Endothelial cell of umbilical vein (primary cell): Measurements from ENCODE around the gene ARHGEF39. TPM values are rescaled to one million over a fixed set of nuclear protein-coding genes. Genes with fewer than 3 reads are reported as not detected.

Source experiments
- BruUV-seq: library from RNA; stranded (reverse); fragments of 400-500 nt; replicated peaks from 2 replicates; lab custom pipeline; 2021; lab: Mats Ljungman, UMichigan
- CTCF ChIA-PET: fragments of 300-600, 350-600 bp; sonication (Branson Sonifier 250); formaldehyde crosslinking; loops from one replicate; lab custom pipeline; 2021; ENCODE audit warnings: antibody characterized with exemption, inconsistent platforms; lab: Charles Lee
- POLR2A ChIA-PET: fragments of 300-600, 350-600 bp; sonication (Branson Sonifier 250); formaldehyde crosslinking; loops from one replicate; lab custom pipeline; 2021; ENCODE audit warnings: antibody characterized with exemption, inconsistent platforms; lab: Charles Lee
- DNase-seq: peaks from one replicate; pipeline ENCODE4 v3.0.0-alpha.2; 2011; ENCODE audit warnings: low read depth, low spot score
- FAIRE-seq: peaks from 2 replicates; lab custom pipeline; 2011; peaks lifted over from hg19 to GRCh38; lab: Jason Lieb, UNC
- H2AFZ ChIP-seq: 2 replicates; pipeline ENCODE4 v1.6.0; 2012; ENCODE audit warnings: low read depth, low read length, control low read depth, inconsistent platforms
- H3K27ac ChIP-seq: 2 replicates; pipeline ENCODE4 v1.5.1; 2011; ENCODE audit warnings: low read depth, mild to moderate bottlenecking, control low read depth, low read length, moderate library complexity; ENCODE audit not compliant: insufficient read depth
- H3K27me3 ChIP-seq, 2 experiments: 2 replicates each; pipeline versions ENCODE4 v1.6.0 to v1.6.1; 2011; ENCODE audit warnings: low read length in 2 of 2, mixed read lengths in 1 of 2; ENCODE audit not compliant: control insufficient read depth in 2 of 2, insufficient read depth in 2 of 2
- H3K36me3 ChIP-seq, 2 experiments: 2 replicates in 1 of 2; 3 replicates in 1 of 2; pipeline ENCODE4 v1.5.1; 2011; ENCODE audit warnings: low read length in 2 of 2, mild to moderate bottlenecking in 1 of 2, moderate library complexity in 1 of 2; ENCODE audit not compliant: control insufficient read depth in 2 of 2, insufficient read depth in 2 of 2; ENCODE audit errors: extremely low read depth in 1 of 2
- H3K4me1 ChIP-seq: 3 replicates; pipeline ENCODE4 v1.5.1; 2011; ENCODE audit warnings: mild to moderate bottlenecking, low read length; ENCODE audit not compliant: control insufficient read depth, insufficient read depth; ENCODE audit errors: extremely low read depth
- H3K4me2 ChIP-seq: 2 replicates; pipeline ENCODE4 v1.6.1; 2011; ENCODE audit warnings: low read length, control low read depth, mixed read lengths; ENCODE audit not compliant: insufficient read depth
- H3K4me3 ChIP-seq, 3 experiments: fragments of 200-600 bp in 1 of 3; sonication (generic), shearing (Covaris generic) in 1 of 3; replicated peaks in 1 of 3; 2 replicates each; pipeline ENCODE4 v1.5.1; 2011 to 2016; ENCODE audit warnings: control low read depth in 3 of 3, low read length in 3 of 3, mild to moderate bottlenecking in 2 of 3, inconsistent platforms in 1 of 3, low read depth in 1 of 3, moderate library complexity in 1 of 3; ENCODE audit not compliant: insufficient read depth in 1 of 3
- H3K79me2 ChIP-seq: 2 replicates; pipeline ENCODE4 v1.6.0; 2012; ENCODE audit warnings: low read length, inconsistent platforms; ENCODE audit not compliant: control insufficient read depth, insufficient read depth
- H3K9ac ChIP-seq: replicated peaks from 2 replicates; pipeline ENCODE3; 2011; ENCODE audit warnings: low read length, control low read depth; ENCODE audit not compliant: insufficient read depth; ENCODE audit errors: extremely low read depth
- H3K9me1 ChIP-seq: replicated peaks from 3 replicates; pipeline ENCODE4 v1.6.0; 2011; ENCODE audit warnings: mild to moderate bottlenecking, low read length; ENCODE audit not compliant: control insufficient read depth, insufficient read depth; ENCODE audit errors: extremely low read depth
- H3K9me3 ChIP-seq: replicated peaks from 2 replicates; pipeline ENCODE4 v1.5.1; 2012; ENCODE audit warnings: low read length, inconsistent platforms; ENCODE audit not compliant: control insufficient read depth, insufficient read depth
- H4K20me1 ChIP-seq: replicated peaks from 2 replicates; pipeline ENCODE3; 2011; ENCODE audit warnings: mild to moderate bottlenecking, low read length; ENCODE audit not compliant: control insufficient read depth, insufficient read depth; ENCODE audit errors: extremely low read depth
- EZH2 ChIP-seq: IDR thresholded peaks from 2 replicates; pipeline ENCODE4 v1.6.1; 2012; ENCODE audit warnings: borderline replicate concordance, low read depth, mild to moderate bottlenecking, moderate library complexity, low read length, inconsistent platforms; ENCODE audit not compliant: severe bottlenecking
- FOS ChIP-seq: IDR thresholded peaks from 2 replicates; pipeline ENCODE4 v1.6.1; 2011; ENCODE audit warnings: mild to moderate bottlenecking, low read length, moderate library complexity, borderline replicate concordance; ENCODE audit not compliant: insufficient read depth
- GATA2 ChIP-seq: IDR thresholded peaks from 2 replicates; pipeline ENCODE4 v1.7.0; 2011; ENCODE audit warnings: low read depth, mild to moderate bottlenecking, moderate library complexity, mixed read lengths, low read length; ENCODE audit not compliant: insufficient read length, insufficient read depth
- JUN ChIP-seq: IDR thresholded peaks from 2 replicates; pipeline ENCODE4 v1.6.1; 2011; ENCODE audit warnings: borderline replicate concordance, low read depth; ENCODE audit not compliant: insufficient read length, insufficient read depth
- MYC ChIP-seq: IDR thresholded peaks from one replicate; pipeline ENCODE4 v1.6.1; 2011; ENCODE audit warnings: mild to moderate bottlenecking, low read depth, low read length
- POLR2A ChIP-seq: IDR thresholded peaks from 2 replicates; pipeline ENCODE4 v1.6.1; 2012; ENCODE audit warnings: low read depth, mild to moderate bottlenecking, control low read depth, low read length
- POLR2AphosphoS5 ChIP-seq: IDR thresholded peaks from 2 replicates; pipeline ENCODE4 v1.6.1; 2012; ENCODE audit warnings: low read depth, mild to moderate bottlenecking, control low read depth, low read length, moderate library complexity; ENCODE audit not compliant: insufficient read depth
- dilution Hi-C: fragments of 300-500 bp; cut with MboI; formaldehyde crosslinking; loops from one replicate; pipeline ENCODE4 v1.15.0; 2019; ENCODE audit warnings: low sequenced_read_pairs; ENCODE audit not compliant: extremely low pct_ligation_motif_present
- intact Hi-C: fragments of 100-400 bp; cut with micrococcal nuclease; formaldehyde crosslinking; loops from one replicate; pipeline ENCODE4 v1.10.0; 2022
- polyA plus RNA-seq, 4 experiments: library from polyadenylated mRNA; depleted of rRNA in 3 of 4; stranded (reverse) in 3 of 4; unstranded in 1 of 4; fragments of >200 nt; gene quantifications; 2 replicates each; pipeline versions ENCODE4 v1.2.1 to v1.2.3, GENCODE V29; 2011 to 2012; ENCODE audit warnings: missing spikeins in 1 of 4
- total RNA-seq: library from RNA; stranded (reverse); gene quantifications from 2 replicates; pipeline ENCODE4 v1.2.3, GENCODE V29; 2021
- TF ChIP-seq, protein P1 (sequence below), 2 donors: IDR thresholded peaks; 1 replicate in 1 of 2; 2 replicates in 1 of 2; pipeline ENCODE4 v1.5.1; 2011; ENCODE audit warnings: low read length in 2 of 2, mild to moderate bottlenecking in 2 of 2, moderate library complexity in 2 of 2, control low read depth in 1 of 2, inconsistent platforms in 1 of 2, low read depth in 1 of 2; ENCODE audit not compliant: insufficient read depth in 1 of 2; ENCODE audit errors: extremely low read depth in 1 of 2
- TF ChIP-seq, protein P2 (sequence below): IDR thresholded peaks from 2 replicates; pipeline ENCODE4 v1.6.1; 2011; ENCODE audit not compliant: insufficient read depth, insufficient read length

ARHGEF39 gene
- total and polyA plus RNA-seq, 2 donors (not counting 3 experiments of a cell fraction or from before 2014, with no cell fraction given) = 4.7 to 6.5 TPM

DNA sequence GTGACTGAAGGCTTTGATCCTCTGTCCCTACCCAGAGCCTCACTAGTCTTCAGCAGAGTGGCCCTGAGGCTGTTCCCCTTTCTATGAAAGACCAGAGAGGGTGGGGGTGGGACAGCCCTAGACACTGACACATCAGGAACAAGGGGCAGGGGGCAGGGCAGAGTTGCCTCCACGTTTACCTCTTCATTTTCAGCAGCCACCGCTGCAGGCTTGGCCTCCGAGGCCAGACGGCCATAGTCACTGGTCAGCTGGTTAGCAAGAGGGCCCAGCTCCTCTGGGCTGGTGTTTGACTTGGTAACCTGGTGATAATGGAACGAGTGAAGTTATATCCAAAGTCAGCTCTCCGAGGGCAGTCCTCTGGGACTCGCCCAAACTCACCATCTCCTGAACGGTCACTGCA is 40.4 kb upstream of the ARHGEF39 start:
- Histone ChIP-seq H4K20me1 (no peaks in the 10 kb centered on the region), H3K27me3 (no peaks in the 10 kb centered on the region), H3K4me2 (no peak overlapping the region), H3K4me3 (no peak overlapping the region), H2AFZ (no peak overlapping the region), H3K9me3 (no peaks in the 10 kb centered on the region), H3K27ac (no peak overlapping the region), H3K36me3 (peaks cover 61 to 80% of the 10 kb centered on the region in 2 experiments), H3K9me1 (no peaks in the 10 kb centered on the region), H3K4me1 (no peaks in the 10 kb centered on the region), H3K79me2 (no peaks in the 10 kb centered on the region), H3K9ac (no peak overlapping the region)
- intact Hi-C loops (no loop called here), dilution Hi-C loops (no loop called here)
- CTCF ChIA-PET = interaction anchor here (0.6 to 2.3 kb wide), 2 partner anchors 9 to 77 kb away, joined by 3 to 17 read pairs; no protein-coding TSS in a partner anchor
- POLR2A ChIA-PET = no interaction called here
- TF ChIP-seq POLR2A (no peak), EZH2 (no peak), FOS (no peak), GATA2 (no peak), POLR2AphosphoS5 (no peak), MYC (no peak), JUN (no peak)
- TF ChIP-seq, protein P1, sequence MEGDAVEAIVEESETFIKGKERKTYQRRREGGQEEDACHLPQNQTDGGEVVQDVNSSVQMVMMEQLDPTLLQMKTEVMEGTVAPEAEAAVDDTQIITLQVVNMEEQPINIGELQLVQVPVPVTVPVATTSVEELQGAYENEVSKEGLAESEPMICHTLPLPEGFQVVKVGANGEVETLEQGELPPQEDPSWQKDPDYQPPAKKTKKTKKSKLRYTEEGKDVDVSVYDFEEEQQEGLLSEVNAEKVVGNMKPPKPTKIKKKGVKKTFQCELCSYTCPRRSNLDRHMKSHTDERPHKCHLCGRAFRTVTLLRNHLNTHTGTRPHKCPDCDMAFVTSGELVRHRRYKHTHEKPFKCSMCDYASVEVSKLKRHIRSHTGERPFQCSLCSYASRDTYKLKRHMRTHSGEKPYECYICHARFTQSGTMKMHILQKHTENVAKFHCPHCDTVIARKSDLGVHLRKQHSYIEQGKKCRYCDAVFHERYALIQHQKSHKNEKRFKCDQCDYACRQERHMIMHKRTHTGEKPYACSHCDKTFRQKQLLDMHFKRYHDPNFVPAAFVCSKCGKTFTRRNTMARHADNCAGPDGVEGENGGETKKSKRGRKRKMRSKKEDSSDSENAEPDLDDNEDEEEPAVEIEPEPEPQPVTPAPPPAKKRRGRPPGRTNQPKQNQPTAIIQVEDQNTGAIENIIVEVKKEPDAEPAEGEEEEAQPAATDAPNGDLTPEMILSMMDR (IDR thresholded peaks at IDR 0.05; ENCODE audit: extremely low read depth in 1 of 2, insufficient read depth in 1 of 2, low read depth in 1 of 2, low read length in 2 of 2) = no peak
- TF ChIP-seq, protein P2, sequence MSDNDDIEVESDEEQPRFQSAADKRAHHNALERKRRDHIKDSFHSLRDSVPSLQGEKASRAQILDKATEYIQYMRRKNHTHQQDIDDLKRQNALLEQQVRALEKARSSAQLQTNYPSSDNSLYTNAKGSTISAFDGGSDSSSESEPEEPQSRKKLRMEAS = no peak
- FAIRE-seq (no peak), DNase-seq (no peak)
- BruUV-seq = no TSS peak
